Liver (tissue), 9 donors: ENCODE data around the gene COL8A2. TPM values are rescaled to one million over a fixed set of nuclear protein-coding genes. Genes with fewer than 3 reads are reported as not detected.

Experiments
- DNase-seq: peaks from one replicate; pipeline ENCODE4 v3.0.0-alpha.2; 2017; ENCODE audit warnings: low spot score
- H3K27ac ChIP-seq, 2 donors: one replicate each; pipeline ENCODE4 v1.7.0; 2013; ENCODE audit warnings: inconsistent platforms in 2 of 2, low read length in 2 of 2, control low read depth in 1 of 2, low read depth in 1 of 2, mild to moderate bottlenecking in 1 of 2
- H3K27me3 ChIP-seq, 4 donors: one replicate each; pipeline versions ENCODE4 v1.6.1 to v1.7.0; 2013; ENCODE audit warnings: low read length in 3 of 4, inconsistent platforms in 1 of 4, mild to moderate bottlenecking in 1 of 4, moderate library complexity in 1 of 4; ENCODE audit not compliant: control insufficient read depth in 4 of 4, insufficient read depth in 4 of 4
- H3K36me3 ChIP-seq, 4 donors: one replicate each; pipeline versions ENCODE4 v1.6.1 to v1.7.0; 2013; ENCODE audit warnings: low read length in 3 of 4, mild to moderate bottlenecking in 3 of 4, low read depth in 1 of 4, moderate library complexity in 1 of 4; ENCODE audit not compliant: control insufficient read depth in 4 of 4, insufficient read depth in 3 of 4
- H3K4me1 ChIP-seq, 4 donors: one replicate each; pipeline versions ENCODE4 v1.6.1 to v1.7.0; 2013; ENCODE audit warnings: low read length in 3 of 4, mild to moderate bottlenecking in 3 of 4, moderate library complexity in 1 of 4; ENCODE audit not compliant: control insufficient read depth in 4 of 4, insufficient read depth in 4 of 4
- H3K4me3 ChIP-seq, 3 donors: one replicate each; pipeline versions ENCODE4 v1.6.1 to v1.7.0; 2013; ENCODE audit warnings: low read length in 3 of 3, control low read depth in 1 of 3, low read depth in 1 of 3, mild to moderate bottlenecking in 1 of 3
- H3K9ac ChIP-seq, 2 donors: one replicate each; pipeline ENCODE4 v1.7.0; 2013; ENCODE audit warnings: low read length in 2 of 2, mild to moderate bottlenecking in 2 of 2, moderate library complexity in 2 of 2, control low read depth in 1 of 2, low read depth in 1 of 2
- H3K9me3 ChIP-seq, 4 donors: one replicate each; pipeline versions ENCODE4 v1.6.1 to v1.7.0; 2013; ENCODE audit warnings: low read length in 3 of 4; ENCODE audit not compliant: control insufficient read depth in 4 of 4
- ATF3 ChIP-seq: IDR thresholded peaks from 2 replicates; pipeline ENCODE4 v1.6.1; 2016; ENCODE audit warnings: antibody characterized with exemption
- CTCF ChIP-seq: fragments of 150-350 bp; IDR thresholded peaks from 2 replicates; pipeline ENCODE4 v1.5.1; 2017; ENCODE audit warnings: improper control_type of control experiment, low read depth, low read length; ENCODE audit not compliant: missing input control
- EGR1 ChIP-seq, 2 donors: IDR thresholded peaks; 2 replicates each; pipeline ENCODE4 v1.6.1; 2016 to 2018; ENCODE audit warnings: antibody characterized with exemption in 2 of 2, low read depth in 2 of 2
- FOXA1 ChIP-seq: IDR thresholded peaks from 2 replicates; pipeline ENCODE4 v1.6.1; 2016; ENCODE audit warnings: antibody characterized with exemption
- FOXA2 ChIP-seq: IDR thresholded peaks from 2 replicates; pipeline ENCODE4 v1.6.1; 2016; ENCODE audit warnings: antibody characterized with exemption
- GABPA ChIP-seq, 2 donors: IDR thresholded peaks in 1 of 2; conservative IDR thresholded peaks in 1 of 2; 2 replicates each; pipeline ENCODE4 v1.6.1; 2016; ENCODE audit warnings: antibody characterized with exemption in 2 of 2, mild to moderate bottlenecking in 1 of 2, moderate library complexity in 1 of 2
- HNF4A ChIP-seq, 2 donors: conservative IDR thresholded peaks; 2 replicates each; pipeline ENCODE4 v1.6.1; 2016; ENCODE audit warnings: antibody characterized with exemption in 2 of 2, mild to moderate bottlenecking in 2 of 2
- HNF4G ChIP-seq: IDR thresholded peaks from 2 replicates; pipeline ENCODE4 v1.6.1; 2016; ENCODE audit warnings: antibody characterized with exemption
- JUND ChIP-seq, 2 donors: IDR thresholded peaks; 2 replicates each; pipeline ENCODE4 v1.6.1; 2016; ENCODE audit warnings: antibody characterized with exemption in 2 of 2
- MAX ChIP-seq: IDR thresholded peaks from 2 replicates; pipeline ENCODE4 v1.6.1; 2016; ENCODE audit warnings: antibody characterized with exemption
- NR2F2 ChIP-seq: IDR thresholded peaks from 2 replicates; pipeline ENCODE4 v1.6.1; 2016; ENCODE audit warnings: antibody characterized with exemption
- RAD21 ChIP-seq, 2 donors: IDR thresholded peaks; 2 replicates each; pipeline ENCODE4 v1.6.1; 2016; ENCODE audit warnings: antibody characterized with exemption in 2 of 2, mild to moderate bottlenecking in 2 of 2
- REST ChIP-seq: IDR thresholded peaks from 2 replicates; pipeline ENCODE4 v1.6.1; 2016; ENCODE audit warnings: antibody characterized with exemption, mild to moderate bottlenecking
- RXRA ChIP-seq, 2 donors: IDR thresholded peaks; 2 replicates each; pipeline ENCODE4 v1.6.1; 2017 to 2018; ENCODE audit warnings: antibody characterized with exemption in 2 of 2, mild to moderate bottlenecking in 1 of 2
- SP1 ChIP-seq: IDR thresholded peaks from 2 replicates; pipeline ENCODE4 v1.6.1; 2018; ENCODE audit warnings: antibody characterized with exemption, mild to moderate bottlenecking
- TAF1 ChIP-seq: conservative IDR thresholded peaks from 2 replicates; pipeline ENCODE4 v1.6.1; 2016; ENCODE audit warnings: antibody characterized with exemption, mild to moderate bottlenecking
- YY1 ChIP-seq: IDR thresholded peaks from 2 replicates; pipeline ENCODE4 v1.6.1; 2016; ENCODE audit warnings: antibody characterized with exemption, mild to moderate bottlenecking
- ZBTB33 ChIP-seq: IDR thresholded peaks from 2 replicates; pipeline ENCODE4 v1.6.1; 2016; ENCODE audit warnings: antibody characterized with exemption
- whole genome bisulfite sequencing: extraction: QIAGEN DNeasy Blood & Tissue Kit; methylation state at CpG from one replicate; pipeline ENCODE4 v1.1.7; 2013; 5-methylcytosine and 5-hydroxymethylcytosine counted together
- polyA plus RNA-seq, 2 donors: library from polyadenylated mRNA; stranded (reverse) in 1 of 2; unstranded in 1 of 2; fragments of 200-250 nt in 1 of 2; fragments of >200 nt in 1 of 2; fragmentation: Nextera tagmentation in 1 of 2; extraction: Ambion mirVana in 1 of 2; gene quantifications; one replicate each; pipeline versions ENCODE4 v1.2.1 to v1.2.3, GENCODE V29; 2013 to 2015
- total RNA-seq, 2 donors: library from RNA; depleted of rRNA; stranded (reverse); fragments of >200 nt; gene quantifications; one replicate each; pipeline ENCODE4 v1.2.3, GENCODE V29; 2014
- donor health status: healthy.
- donor health status: healthy.
- donor health status: healthy.
- donor health status: healthy.
- donor health status: healthy.

COL8A2 gene
- total and polyA plus RNA-seq, 4 donors = 0.04 to 0.47 (median 0.35) TPM

GRCh38 chr1:36085686-36086526 lies 39.1 kb downstream of the COL8A2 start:
- Histone ChIP-seq H3K36me3 (no peaks in the 10 kb centered on the region), H3K27me3 (no peaks in the 10 kb centered on the region), H3K27ac (no peak overlapping the region), H3K9ac (no peak overlapping the region), H3K4me1 (peaks cover 8 to 15% (median 11%) of the 10 kb centered on the region in 4 donors), H3K4me3 (no peak overlapping the region), H3K9me3 (no peaks in the 10 kb centered on the region)
- no peak for DNase-seq
- TF ChIP-seq CTCF (no peak), MAX (no peak), EGR1 (IDR thresholded peaks at IDR 0.05; ENCODE audit: low read depth in 2 of 2) (no peak), GABPA (IDR thresholded peaks at IDR 0.05 in 1 of 2, conservative IDR thresholded peaks at IDR 0.05 in 1 of 2) (no peak), FOXA1 (no peak), YY1 (no peak), FOXA2 (no peak), TAF1 (no peak), NR2F2 (no peak), RXRA (IDR thresholded peaks at IDR 0.05) (no peak), REST (no peak), HNF4A (conservative IDR thresholded peaks at IDR 0.05) (no peak), JUND (IDR thresholded peaks at IDR 0.05) (no peak), ZBTB33 (no peak), SP1 (no peak), ATF3 (no peak), RAD21 (IDR thresholded peaks at IDR 0.05) (no peak), HNF4G (no peak)
- WGBS = 93% methylated on average over 29 of the region's 29 CpGs
